Right atrium auricular region (tissue), 2 donors: ENCODE data around the gene TRAPPC2L. TPM values are rescaled to one million over a fixed set of nuclear protein-coding genes. Genes with fewer than 3 reads are reported as not detected.
A peak's percentile ranks its signal among the peaks of the same experiment; 100 is the strongest.

Experiments used
- DNase-seq: peaks from one replicate; pipeline ENCODE4 v3.0.0-alpha.2; 2019; ENCODE audit warnings: low spot score
- H3K27ac ChIP-seq, 2 donors: fragments of 200-600 bp; sonication (generic); 1 replicate in 1 of 2; 2 replicates in 1 of 2; pipeline ENCODE4 v1.5.1; 2016 to 2019
- H3K27me3 ChIP-seq, 2 donors: fragments of 200-600 bp; sonication (generic); one replicate each; pipeline versions ENCODE4 v1.5.1 to v1.6.0; 2017 to 2019
- H3K36me3 ChIP-seq: fragments of 200-600 bp; sonication (generic); one replicate; pipeline ENCODE4 v1.5.1; 2016
- H3K4me1 ChIP-seq, 2 donors: fragments of 200-600 bp; sonication (generic); one replicate each; pipeline versions ENCODE4 v1.5.1 to v1.6.0; 2017 to 2019
- H3K4me3 ChIP-seq, 2 donors: fragments of 200-600 bp; sonication (generic); 1 replicate in 1 of 2; 2 replicates in 1 of 2; pipeline ENCODE4 v1.5.1; 2017 to 2019; ENCODE audit warnings: mild to moderate bottlenecking in 1 of 2, moderate library complexity in 1 of 2
- H3K9me3 ChIP-seq, 2 donors: fragments of 200-600 bp; sonication (generic); one replicate each; pipeline ENCODE4 v1.5.1; 2019
- total RNA-seq, 2 donors: library from RNA; depleted of rRNA; stranded (reverse); fragments of >200 nt; gene quantifications; one replicate each; pipeline ENCODE4 v1.1.0, GENCODE V29; 2016
- TF ChIP-seq, protein P1 (sequence below), 2 donors: fragments of 200-600 bp; sonication (generic); IDR thresholded peaks; one replicate each; pipeline ENCODE4 v1.5.1; 2019; ENCODE audit warnings: antibody characterized with exemption in 2 of 2

TRAPPC2L gene
- total RNA-seq, 2 donors from 2014 or later = 30.7 to 33.0 TPM

DNA sequence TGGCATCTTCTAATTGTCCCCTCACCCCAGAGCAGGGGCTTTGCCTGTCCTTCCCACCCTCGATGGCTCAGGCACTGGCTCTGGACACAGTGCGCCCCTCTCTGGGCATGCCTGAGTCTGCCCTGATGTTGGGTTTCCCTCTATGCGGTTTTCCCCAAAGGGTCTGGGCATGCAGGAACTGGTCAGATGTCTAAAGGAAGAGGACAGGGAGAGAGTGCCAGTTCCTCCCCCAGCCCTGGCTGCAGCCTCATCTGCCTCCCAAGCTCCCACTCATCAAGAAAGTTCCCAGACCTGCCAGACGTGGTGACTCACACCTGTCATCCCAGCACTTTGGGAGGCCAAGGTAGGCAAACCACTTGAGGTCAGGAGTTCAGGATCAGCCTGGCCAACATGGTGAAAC is 50.8 kb downstream of the TRAPPC2L start:
- H3K9me3 ChIP-seq = no peaks in the 10 kb centered on the region
- no peak overlapping the region for H3K27ac ChIP-seq
- H3K27me3 ChIP-seq = no peaks in the 10 kb centered on the region
- TF ChIP-seq, protein P1, sequence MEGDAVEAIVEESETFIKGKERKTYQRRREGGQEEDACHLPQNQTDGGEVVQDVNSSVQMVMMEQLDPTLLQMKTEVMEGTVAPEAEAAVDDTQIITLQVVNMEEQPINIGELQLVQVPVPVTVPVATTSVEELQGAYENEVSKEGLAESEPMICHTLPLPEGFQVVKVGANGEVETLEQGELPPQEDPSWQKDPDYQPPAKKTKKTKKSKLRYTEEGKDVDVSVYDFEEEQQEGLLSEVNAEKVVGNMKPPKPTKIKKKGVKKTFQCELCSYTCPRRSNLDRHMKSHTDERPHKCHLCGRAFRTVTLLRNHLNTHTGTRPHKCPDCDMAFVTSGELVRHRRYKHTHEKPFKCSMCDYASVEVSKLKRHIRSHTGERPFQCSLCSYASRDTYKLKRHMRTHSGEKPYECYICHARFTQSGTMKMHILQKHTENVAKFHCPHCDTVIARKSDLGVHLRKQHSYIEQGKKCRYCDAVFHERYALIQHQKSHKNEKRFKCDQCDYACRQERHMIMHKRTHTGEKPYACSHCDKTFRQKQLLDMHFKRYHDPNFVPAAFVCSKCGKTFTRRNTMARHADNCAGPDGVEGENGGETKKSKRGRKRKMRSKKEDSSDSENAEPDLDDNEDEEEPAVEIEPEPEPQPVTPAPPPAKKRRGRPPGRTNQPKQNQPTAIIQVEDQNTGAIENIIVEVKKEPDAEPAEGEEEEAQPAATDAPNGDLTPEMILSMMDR (IDR thresholded peaks at IDR 0.05) = no peak
- H3K36me3 ChIP-seq = no peaks in the 10 kb centered on the region
- no peak for DNase-seq
- H3K4me1 ChIP-seq = peaks cover 0 to 44% of the 10 kb centered on the region in 2 donors
- no peak overlapping the region for H3K4me3 ChIP-seq

DNA sequence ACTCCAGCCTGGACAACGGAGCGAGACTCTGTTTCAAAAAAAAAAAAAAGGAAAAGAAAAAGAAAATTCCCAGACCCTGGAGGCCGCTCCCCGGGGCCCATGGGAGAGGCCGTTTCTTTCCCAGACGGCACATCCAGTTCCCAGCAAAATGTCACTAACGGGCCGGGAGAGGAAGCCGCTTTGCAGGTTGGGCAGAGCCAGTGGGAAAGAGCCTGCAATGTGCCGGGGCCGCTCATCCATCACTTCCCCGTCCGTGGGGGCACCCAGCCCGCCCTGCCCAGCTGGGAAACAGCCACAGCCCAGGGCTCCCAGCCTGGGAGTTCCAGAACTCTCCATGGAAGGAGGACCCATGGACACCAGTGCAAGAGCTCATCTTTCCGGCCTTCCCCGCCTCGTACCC is 51.4 kb downstream of the TRAPPC2L start:
- H3K9me3 ChIP-seq = no peaks in the 10 kb centered on the region
- H3K27me3 ChIP-seq = no peaks in the 10 kb centered on the region
- TF ChIP-seq, protein P1 (IDR thresholded peaks at IDR 0.05) = no peak
- no peak overlapping the region for H3K4me3 ChIP-seq
- peak overlapping the region; percentile 40 for H3K27ac ChIP-seq
- H3K4me1 ChIP-seq = peaks cover 0 to 44% of the 10 kb centered on the region in 2 donors
- no peak for DNase-seq
- H3K36me3 ChIP-seq = no peaks in the 10 kb centered on the region

DNA sequence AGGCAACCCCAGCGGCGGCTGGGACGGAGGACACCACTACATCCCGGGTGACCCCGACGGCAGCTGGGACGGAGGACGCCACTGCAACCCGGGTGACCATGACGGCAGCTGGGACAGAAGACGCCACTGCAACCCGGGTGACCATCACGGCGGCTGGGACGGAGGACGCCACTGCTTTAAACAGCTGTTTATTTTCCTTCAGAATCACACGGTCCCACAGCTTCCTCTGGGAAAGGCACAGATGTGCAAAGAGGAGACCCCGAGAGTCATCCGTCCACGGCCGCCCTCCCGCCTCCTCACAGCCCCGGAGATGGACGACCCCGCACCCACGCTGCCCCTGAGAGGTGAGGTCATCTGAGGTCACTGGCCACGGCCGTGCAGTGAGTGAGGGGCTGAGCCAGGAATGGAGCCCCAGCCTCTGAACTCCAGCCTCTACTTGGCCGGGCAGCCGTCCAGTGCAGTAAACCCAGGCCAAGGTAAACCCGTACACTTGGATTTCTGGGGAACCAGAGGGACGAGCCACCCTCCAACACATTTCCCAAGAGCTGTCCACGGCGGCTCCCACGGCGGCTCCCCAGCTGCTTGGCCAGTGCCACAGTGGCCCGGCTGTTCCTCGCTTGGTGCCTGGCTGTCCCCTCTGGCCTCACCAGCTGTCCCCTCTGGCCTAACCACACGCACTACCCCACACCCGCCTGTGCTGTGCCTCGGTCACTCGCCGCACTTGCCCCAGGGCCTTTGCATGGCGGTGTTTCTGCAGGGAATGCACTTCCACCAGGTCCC is 52.7 kb downstream of the TRAPPC2L start:
- Histone ChIP-seq H3K36me3 (no peaks in the 10 kb centered on the region), H3K4me3 (no peak overlapping the region), H3K9me3 (no peaks in the 10 kb centered on the region), H3K27ac (no peak overlapping the region), H3K27me3 (no peaks in the 10 kb centered on the region), H3K4me1 (peaks cover 0 to 47% of the 10 kb centered on the region in 2 donors)
- TF ChIP-seq, protein P1 (IDR thresholded peaks at IDR 0.05) = no peak
- no peak for DNase-seq

DNA sequence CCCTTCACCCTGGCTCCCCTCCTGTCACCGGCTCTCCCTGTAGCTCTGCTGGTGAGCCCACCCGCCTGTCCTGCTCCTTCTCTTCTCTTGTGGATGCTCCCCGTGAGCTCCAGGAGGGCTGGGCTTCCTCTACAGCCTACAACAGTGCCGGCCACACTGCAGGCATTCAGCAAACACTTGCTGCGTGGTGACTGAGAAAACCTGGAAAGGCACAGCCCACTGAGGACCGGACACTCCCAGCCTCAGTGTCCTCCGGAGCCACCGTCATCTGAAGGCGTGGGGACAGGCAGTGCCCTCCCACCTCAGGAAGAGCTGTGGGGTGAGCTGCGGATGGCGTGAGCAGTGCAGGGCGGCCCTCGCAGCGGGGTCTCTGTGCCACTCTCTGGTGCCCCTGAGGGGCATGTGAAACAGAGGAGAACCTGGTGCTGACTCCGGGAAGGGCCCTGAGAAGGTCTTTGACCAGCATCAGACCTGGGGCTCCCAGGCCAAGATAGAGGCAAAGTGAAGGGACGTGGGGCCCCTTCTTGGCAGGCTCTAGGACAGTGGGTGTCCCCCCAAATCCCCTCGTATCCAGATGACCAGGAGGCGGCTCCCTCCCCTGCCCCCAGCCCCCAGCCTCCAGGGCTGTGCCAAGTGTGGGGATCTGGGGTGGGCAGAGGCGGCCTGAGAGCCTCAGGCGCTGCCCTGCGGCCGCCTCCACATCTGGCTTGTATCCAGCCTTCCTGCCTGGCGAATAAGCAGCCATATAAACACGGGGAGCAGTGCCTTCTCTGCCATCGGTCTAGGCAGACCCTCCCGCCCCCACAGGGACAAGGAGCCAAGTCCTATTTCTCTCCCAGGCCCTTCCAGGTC is 53.6 kb downstream of the TRAPPC2L start:
- Histone ChIP-seq H3K4me1 (peaks cover 0 to 46% of the 10 kb centered on the region in 2 donors), H3K4me3 (no peak overlapping the region), H3K9me3 (no peaks in the 10 kb centered on the region), H3K36me3 (no peaks in the 10 kb centered on the region), H3K27me3 (no peaks in the 10 kb centered on the region), H3K27ac (no peak overlapping the region)
- no peak for DNase-seq
- TF ChIP-seq, protein P1 (IDR thresholded peaks at IDR 0.05) = no peak

DNA sequence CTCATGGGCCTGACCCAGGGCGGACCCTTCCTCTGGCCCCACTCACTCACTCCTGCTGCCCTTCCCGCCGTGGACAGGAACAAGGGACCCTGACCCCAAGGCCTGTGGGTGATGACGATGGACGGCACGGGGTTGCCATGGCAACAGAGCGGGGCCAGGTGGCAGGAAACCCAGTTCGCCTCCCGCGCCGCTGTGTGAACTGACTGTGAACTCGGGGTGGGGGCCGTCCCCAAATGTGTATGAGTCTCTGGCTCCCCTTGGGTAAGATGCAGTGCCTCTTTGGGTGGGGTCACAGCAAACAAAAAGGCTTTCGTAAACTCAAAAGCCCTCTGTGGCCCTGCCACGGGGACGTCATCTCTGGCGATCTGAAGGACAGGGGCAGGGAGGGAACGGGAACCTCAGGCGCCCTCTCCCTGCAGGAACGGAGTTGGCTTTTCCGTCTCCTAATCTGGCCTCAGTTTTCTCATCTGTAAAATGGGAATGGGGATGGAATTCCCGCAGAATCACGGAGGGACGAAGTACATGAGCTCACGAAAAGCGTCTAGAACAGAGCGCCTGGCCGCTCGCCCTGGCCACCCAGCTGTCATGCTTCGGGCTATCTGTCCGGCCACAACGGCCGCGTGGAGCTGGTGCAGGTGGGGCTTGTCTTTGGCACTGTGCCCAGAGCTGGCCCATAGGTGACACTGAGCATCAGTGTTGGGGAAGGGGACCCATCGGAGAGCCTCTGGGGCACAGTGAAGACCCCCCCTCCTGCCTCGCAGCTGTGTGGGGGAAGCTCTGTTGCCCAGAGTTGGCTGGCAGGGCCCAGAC is 54.4 kb downstream of the TRAPPC2L start:
- Histone ChIP-seq H3K4me1 (peaks cover 0 to 39% of the 10 kb centered on the region in 2 donors), H3K4me3 (no peak overlapping the region), H3K9me3 (no peaks in the 10 kb centered on the region), H3K36me3 (no peaks in the 10 kb centered on the region), H3K27ac (no peak overlapping the region), H3K27me3 (no peaks in the 10 kb centered on the region)
- TF ChIP-seq, protein P1 (IDR thresholded peaks at IDR 0.05) = no peak
- DNase-seq = no peak
